DND-41 (cell line): ENCODE data around the gene ATG9A.

Experiments used
- CTCF ChIP-seq: IDR thresholded peaks from 2 replicates; pipeline ENCODE4 v1.5.1; 2012; ENCODE audit warnings: borderline replicate concordance, low read length, moderate library complexity, mild to moderate bottlenecking; ENCODE audit not compliant: poor library complexity, severe bottlenecking; ENCODE audit errors: extremely low read depth
- EZH2 ChIP-seq: IDR thresholded peaks from 3 replicates; pipeline ENCODE4 v1.6.1; 2012; ENCODE audit warnings: borderline replicate concordance, low read depth, mild to moderate bottlenecking, moderate library complexity, low read length, inconsistent platforms; ENCODE audit not compliant: severe bottlenecking

- TF ChIP-seq CTCF = no peak
- no peak for TF ChIP-seq EZH2
Observed at GRCh38 chr2:219180961-219181360, 48.5 kb downstream of the ATG9A start.
